ENCODE results near the gene SLC9C2.
"Not testable (repeated sequence)": the region's sequence is repeated elsewhere in the genome, so short reads cannot be mapped to it uniquely, and the experiment has no call there.

SLC9C2 gene

GRCh38 chr1:173476665-173477285 lies 126.1 kb downstream of the SLC9C2 start:
- no peak for TF ChIP-seq CTCF (IDR thresholded peaks at IDR 0.05; ENCODE audit: poor library complexity, severe bottlenecking)
- Histone ChIP-seq H3K4me1 (ENCODE audit: insufficient read depth, poor library complexity, severe bottlenecking) (peaks cover 34% of the 10 kb centered on the region), H3K27ac (ENCODE audit: poor library complexity, severe bottlenecking) (peak overlapping the region; percentile 79)

GRCh38 chr1:173476197-173476664 lies 126.6 kb downstream of the SLC9C2 start:
- no peak for TF ChIP-seq CTCF (IDR thresholded peaks at IDR 0.05; ENCODE audit: poor library complexity, severe bottlenecking)
- ATAC-seq (ENCODE audit: low read depth) (no peak), DNase-seq (ENCODE audit: low spot score) (no peak)
- no peaks in the 10 kb centered on the region for H3K27me3 ChIP-seq (ENCODE audit: insufficient read depth, poor library complexity, severe bottlenecking)
- H3K4me3 ChIP-seq (ENCODE audit: severe bottlenecking): peak overlapping the region; percentile 59
- peaks cover 34% of the 10 kb centered on the region for H3K4me1 ChIP-seq (ENCODE audit: insufficient read depth, poor library complexity, severe bottlenecking)
- no peaks in the 10 kb centered on the region for H3K9me3 ChIP-seq (ENCODE audit: severe bottlenecking)
- peaks cover 31% of the 10 kb centered on the region for H3K36me3 ChIP-seq (ENCODE audit: low read depth)
- H3K27ac ChIP-seq (ENCODE audit: poor library complexity, severe bottlenecking): peak overlapping the region; percentile 79

More at GRCh38 chr1:173476665-173477285, 126.1 kb downstream of the SLC9C2 start:
- Histone ChIP-seq H3K4me3 (ENCODE audit: severe bottlenecking) (peak overlapping the region; percentile 59), H3K9me3 (ENCODE audit: severe bottlenecking) (no peaks in the 10 kb centered on the region), H3K27me3 (ENCODE audit: insufficient read depth, poor library complexity, severe bottlenecking) (no peaks in the 10 kb centered on the region), H3K36me3 (ENCODE audit: low read depth) (peaks cover 36% of the 10 kb centered on the region)
- peak; percentile 65 for ATAC-seq (ENCODE audit: low read depth)
- peak; percentile 88 for DNase-seq (ENCODE audit: low spot score)

- H3K27ac ChIP-seq (ENCODE audit: poor library complexity, severe bottlenecking): peak overlapping the region; percentile 79
- no peaks in the 10 kb centered on the region for H3K27me3 ChIP-seq (ENCODE audit: insufficient read depth, poor library complexity, severe bottlenecking)
- H3K4me3 ChIP-seq (ENCODE audit: severe bottlenecking): peak overlapping the region; percentile 59
- no peak for TF ChIP-seq CTCF (IDR thresholded peaks at IDR 0.05; ENCODE audit: poor library complexity, severe bottlenecking)
- peaks cover 25% of the 10 kb centered on the region for H3K36me3 ChIP-seq (ENCODE audit: low read depth)
- peaks cover 34% of the 10 kb centered on the region for H3K4me1 ChIP-seq (ENCODE audit: insufficient read depth, poor library complexity, severe bottlenecking)
- H3K9me3 ChIP-seq (ENCODE audit: severe bottlenecking): peaks cover 3% of the 10 kb centered on the region
- DNase-seq (ENCODE audit: low spot score) (no peak), ATAC-seq (ENCODE audit: low read depth) (peak; percentile 61)
These were observed 127.2 kb downstream of the SLC9C2 start for GRCh38 chr1:173475564-173476196.

GRCh38 chr1:173474780-173475421 lies 128.0 kb downstream of the SLC9C2 start:
- not testable (repeated sequence) for H3K9me3 ChIP-seq (ENCODE audit: severe bottlenecking); DNase-seq (ENCODE audit: low spot score); H3K27me3 ChIP-seq (ENCODE audit: insufficient read depth, poor library complexity, severe bottlenecking); ATAC-seq (ENCODE audit: low read depth)
- H3K4me1 ChIP-seq (ENCODE audit: insufficient read depth, poor library complexity, severe bottlenecking): peaks cover 34% of the 10 kb centered on the region
- H3K27ac ChIP-seq (ENCODE audit: poor library complexity, severe bottlenecking): peak overlapping the region; percentile 79
- H3K36me3 ChIP-seq (ENCODE audit: low read depth): peaks cover 17% of the 10 kb centered on the region
- peak overlapping the region; percentile 59 for H3K4me3 ChIP-seq (ENCODE audit: severe bottlenecking)

- Histone ChIP-seq H3K4me3 (ENCODE audit: severe bottlenecking) (no peak overlapping the region), H3K36me3 (ENCODE audit: low read depth) (peaks cover 11% of the 10 kb centered on the region), H3K27me3 (ENCODE audit: insufficient read depth, poor library complexity, severe bottlenecking) (no peaks in the 10 kb centered on the region)
These were observed 128.6 kb downstream of the SLC9C2 start for GRCh38 chr1:173474097-173474779.

More at GRCh38 chr1:173474097-173474779, 128.6 kb downstream of the SLC9C2 start:
- DNase-seq (ENCODE audit: low spot score) (no peak), ATAC-seq (ENCODE audit: low read depth) (no peak)
- H3K9me3 ChIP-seq (ENCODE audit: severe bottlenecking): peaks cover 5% of the 10 kb centered on the region
- H3K4me1 ChIP-seq (ENCODE audit: insufficient read depth, poor library complexity, severe bottlenecking): peaks cover 34% of the 10 kb centered on the region
- peak overlapping the region; percentile 79 for H3K27ac ChIP-seq (ENCODE audit: poor library complexity, severe bottlenecking)
- no peak for TF ChIP-seq CTCF (IDR thresholded peaks at IDR 0.05; ENCODE audit: poor library complexity, severe bottlenecking)
